Measurements from ENCODE around the gene ADAMTS12. TPM values are rescaled to one million over a fixed set of nuclear protein-coding genes. Genes with fewer than 3 reads are reported as not detected.

ADAMTS12 gene
- total and polyA plus RNA-seq, 9 of the 15 experiments (the other 6 are each of a cell fraction or from before 2014, with no cell fraction given) = 0.11 TPM; not detected in 8

DNA sequence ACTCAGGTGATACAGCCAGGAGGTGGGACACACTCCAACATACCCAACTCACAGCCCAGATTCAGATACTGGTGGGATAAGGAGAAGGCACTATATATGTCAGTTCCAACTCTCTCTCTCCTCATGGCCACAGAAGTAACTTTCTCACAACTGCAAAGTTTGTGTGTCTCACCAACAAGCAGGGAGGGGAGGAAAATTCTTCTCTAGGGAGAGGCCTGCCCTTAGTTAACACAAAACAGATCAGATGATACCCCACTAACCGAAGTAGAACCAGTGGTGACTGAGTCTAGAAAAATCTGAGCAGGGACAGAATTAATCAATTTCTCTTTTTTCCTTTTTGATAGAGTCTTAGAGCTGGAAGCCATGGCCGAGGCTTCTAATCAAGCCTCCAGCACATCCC is 133.1 kb downstream of the ADAMTS12 start:
- intact Hi-C loops (cut with micrococcal nuclease) (no loop called here), in situ Hi-C loops (cut with MboI) (no loop called here)
- Histone ChIP-seq H3K4me1 (replicated peaks in 1 of 2; ENCODE audit: control insufficient read depth in 2 of 2, insufficient read depth in 2 of 2, low read length in 2 of 2) (no peaks in the 10 kb centered on the region), H3K36me3 (ENCODE audit: control insufficient read depth, insufficient read depth, low read length) (no peaks in the 10 kb centered on the region), H3K4me2 (ENCODE audit: insufficient read depth, low read length) (no peak overlapping the region), H3K27me3 (ENCODE audit: control insufficient read depth in 2 of 2, insufficient read depth in 2 of 2, low read length in 2 of 2) (peaks cover 0 to 3% of the 10 kb centered on the region in 2 experiments; a peak in 1 of 5 replicates), H3K4me3 (no peak overlapping the region), H3K27ac (ENCODE audit: extremely low read depth, low read depth, low read length) (no peak overlapping the region), H3K9me3 (replicated peaks; ENCODE audit: control insufficient read depth, insufficient read depth, low read depth, low read length) (no peaks in the 10 kb centered on the region), H3K79me2 (ENCODE audit: control insufficient read depth, insufficient read depth, low read length) (no peaks in the 10 kb centered on the region), H3K9ac (ENCODE audit: insufficient read depth in 1 of 2, low read depth in 2 of 2, low read length in 2 of 2) (no peak overlapping the region), H4K20me1 (replicated peaks; ENCODE audit: control insufficient read depth, insufficient read depth, low read length) (no peaks in the 10 kb centered on the region), H2AFZ (ENCODE audit: low read depth, low read length) (no peak overlapping the region), H3K9me1 (ENCODE audit: control insufficient read depth, insufficient read depth, low read length) (no peaks in the 10 kb centered on the region)
- BruUV-seq (replicated peaks) = no TSS peak
- ChIA-PET CTCF (ENCODE audit: low intra/inter-chr PET ratio) (no interaction called here), POLR2A (no interaction called here)
- DNase-seq (ENCODE audit: extremely low read depth in 1 of 4, low spot score in 3 of 4) (no peak), ATAC-seq (no peak), FAIRE-seq (no peak)
- WGBS (ENCODE audit: insufficient coverage, low coverage, missing lambda C conversion rate) = 0% methylated on average over 2 of the region's 2 CpGs
- no peak for TF ChIP-seq REST (IDR thresholded peaks at IDR 0.05; ENCODE audit: borderline replicate concordance)
- no peak for TF ChIP-seq REST (CRISPR knock-in tag; IDR thresholded peaks at IDR 0.05; ENCODE audit: low read depth)
- TF ChIP-seq DEAF1 (CRISPR knock-in tag; IDR thresholded peaks at IDR 0.05) = no peak
- TF ChIP-seq CTCFL (IDR thresholded peaks at IDR 0.05; ENCODE audit: borderline replicate concordance, insufficient read depth, low read depth, low read length, poor library complexity, severe bottlenecking) = no peak
- TF ChIP-seq NBN (IDR thresholded peaks at IDR 0.05; ENCODE audit: low read depth) = no peak
- TF ChIP-seq MBD1 (CRISPR knock-in tag; IDR thresholded peaks at IDR 0.05) = no peak
